Measurements from ENCODE around the gene CUEDC1. TPM values are rescaled to one million over a fixed set of nuclear protein-coding genes. Genes with fewer than 3 reads are reported as not detected.

The CUEDC1 gene
- total and polyA plus RNA-seq, 2 of the 13 experiments (the other 11 are each of a cell fraction or from before 2014, with no cell fraction given) = 7.4 to 12.9 TPM

GRCh38 chr17:57861790-57862693 lies 93.2 kb downstream of the CUEDC1 start (continued):
- TF ChIP-seq SALL2 (CRISPR knock-in tag; IDR thresholded peaks at IDR 0.05) (peak; percentile 90), GMEB2 (CRISPR knock-in tag; IDR thresholded peaks at IDR 0.05; ENCODE audit: low read depth) (no peak), REL (CRISPR knock-in tag; conservative IDR thresholded peaks at IDR 0.05) (peak; percentile 22), BCL3 (CRISPR knock-in tag; IDR thresholded peaks at IDR 0.05) (peak; percentile 90), ATAD3A (CRISPR knock-in tag; IDR thresholded peaks at IDR 0.05) (no peak), MEF2D (CRISPR knock-in tag; IDR thresholded peaks at IDR 0.05) (peak; percentile 61; the same call in 1 of the 2 replicates), TFDP2 (CRISPR knock-in tag; IDR thresholded peaks at IDR 0.05) (peak; percentile 89), TAF1 (CRISPR knock-in tag; IDR thresholded peaks at IDR 0.05) (peak; percentile 89), KMT2A (CRISPR knock-in tag; IDR thresholded peaks at IDR 0.05) (peak; percentile 78), ZNF782 (CRISPR knock-in tag; IDR thresholded peaks at IDR 0.05; ENCODE audit: borderline replicate concordance) (peak; percentile 62; the same call in 1 of the 2 replicates), RELA (CRISPR knock-in tag; IDR thresholded peaks at IDR 0.05) (peak; percentile 64; the same call in 1 of the 2 replicates), NFKBIZ (CRISPR knock-in tag; IDR thresholded peaks at IDR 0.05) (no peak), ZNF460 (CRISPR knock-in tag; IDR thresholded peaks at IDR 0.05; ENCODE audit: borderline replicate concordance) (no peak), TRIM24 (CRISPR knock-in tag; IDR thresholded peaks at IDR 0.05) (no peak), HMGA1 (CRISPR knock-in tag; conservative IDR thresholded peaks at IDR 0.05) (no peak), ZNF101 (CRISPR knock-in tag; IDR thresholded peaks at IDR 0.05; ENCODE audit: borderline replicate concordance, low read depth) (peak; percentile 80; the same call in 1 of the 2 replicates), THYN1 (CRISPR knock-in tag; IDR thresholded peaks at IDR 0.05; ENCODE audit: borderline replicate concordance, low read depth) (0 out of 2 replicates have a peak, but pooled peaks have one; percentile 18), RNF2 (conservative IDR thresholded peaks at IDR 0.05; ENCODE audit: low read depth) (no peak), ZBTB34 (CRISPR knock-in tag; IDR thresholded peaks at IDR 0.05) (0 out of 2 replicates have a peak, but pooled peaks have one; percentile 29), SNRNP70 (IDR thresholded peaks at IDR 0.05; ENCODE audit: low read depth, low read length) (no peak), ZNF816 (CRISPR knock-in tag; IDR thresholded peaks at IDR 0.05; ENCODE audit: borderline replicate concordance) (no peak), ZBTB20 (CRISPR knock-in tag; IDR thresholded peaks at IDR 0.05; ENCODE audit: borderline replicate concordance, low read depth) (no peak; the same call in 1 of the 2 replicates), BHLHE40 (IDR thresholded peaks at IDR 0.05; ENCODE audit: low read length) (peak; percentile 24; the same call in 1 of the 2 replicates), HNRNPLL (IDR thresholded peaks at IDR 0.05; ENCODE audit: low read depth, low read length, poor library complexity, severe bottlenecking) (no peak)

Measured in HepG2 (cell line).